ENCODE results near the gene ACACA. TPM values are rescaled to one million over a fixed set of nuclear protein-coding genes. Genes with fewer than 3 reads are reported as not detected.

The ACACA gene
- total RNA-seq, 1 donor from 2014 or later = 44.8 TPM

- FAIRE-seq (no peak), DNase-seq (ENCODE audit: low read depth) (no peak)
- Histone ChIP-seq H3K27me3 (ENCODE audit: control insufficient read depth, insufficient read depth, low read length) (no peaks in the 10 kb centered on the region), H3K4me3 (ENCODE audit: low read depth, low read length) (no peak overlapping the region), H3K36me3 (ENCODE audit: control insufficient read depth, insufficient read depth, low read length) (peaks cover 9% of the 10 kb centered on the region)
- TF ChIP-seq, protein P1, sequence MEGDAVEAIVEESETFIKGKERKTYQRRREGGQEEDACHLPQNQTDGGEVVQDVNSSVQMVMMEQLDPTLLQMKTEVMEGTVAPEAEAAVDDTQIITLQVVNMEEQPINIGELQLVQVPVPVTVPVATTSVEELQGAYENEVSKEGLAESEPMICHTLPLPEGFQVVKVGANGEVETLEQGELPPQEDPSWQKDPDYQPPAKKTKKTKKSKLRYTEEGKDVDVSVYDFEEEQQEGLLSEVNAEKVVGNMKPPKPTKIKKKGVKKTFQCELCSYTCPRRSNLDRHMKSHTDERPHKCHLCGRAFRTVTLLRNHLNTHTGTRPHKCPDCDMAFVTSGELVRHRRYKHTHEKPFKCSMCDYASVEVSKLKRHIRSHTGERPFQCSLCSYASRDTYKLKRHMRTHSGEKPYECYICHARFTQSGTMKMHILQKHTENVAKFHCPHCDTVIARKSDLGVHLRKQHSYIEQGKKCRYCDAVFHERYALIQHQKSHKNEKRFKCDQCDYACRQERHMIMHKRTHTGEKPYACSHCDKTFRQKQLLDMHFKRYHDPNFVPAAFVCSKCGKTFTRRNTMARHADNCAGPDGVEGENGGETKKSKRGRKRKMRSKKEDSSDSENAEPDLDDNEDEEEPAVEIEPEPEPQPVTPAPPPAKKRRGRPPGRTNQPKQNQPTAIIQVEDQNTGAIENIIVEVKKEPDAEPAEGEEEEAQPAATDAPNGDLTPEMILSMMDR (IDR thresholded peaks at IDR 0.05; ENCODE audit: insufficient read depth, low read length, severe bottlenecking) = no peak
Observed at GRCh38 chr17:37052450-37052849, 354.2 kb downstream of the ACACA start.

GRCh38 chr17:37051833-37052232 is 354.8 kb downstream of the ACACA start:
- TF ChIP-seq, protein P1 (IDR thresholded peaks at IDR 0.05; ENCODE audit: insufficient read depth, low read length, severe bottlenecking) = no peak
- no peak for FAIRE-seq
- peaks cover 9% of the 10 kb centered on the region for H3K36me3 ChIP-seq (ENCODE audit: control insufficient read depth, insufficient read depth, low read length)
- H3K27me3 ChIP-seq (ENCODE audit: control insufficient read depth, insufficient read depth, low read length) = no peaks in the 10 kb centered on the region
- H3K4me3 ChIP-seq (ENCODE audit: low read depth, low read length) = no peak overlapping the region
- no peak for DNase-seq (ENCODE audit: low read depth)

DNA sequence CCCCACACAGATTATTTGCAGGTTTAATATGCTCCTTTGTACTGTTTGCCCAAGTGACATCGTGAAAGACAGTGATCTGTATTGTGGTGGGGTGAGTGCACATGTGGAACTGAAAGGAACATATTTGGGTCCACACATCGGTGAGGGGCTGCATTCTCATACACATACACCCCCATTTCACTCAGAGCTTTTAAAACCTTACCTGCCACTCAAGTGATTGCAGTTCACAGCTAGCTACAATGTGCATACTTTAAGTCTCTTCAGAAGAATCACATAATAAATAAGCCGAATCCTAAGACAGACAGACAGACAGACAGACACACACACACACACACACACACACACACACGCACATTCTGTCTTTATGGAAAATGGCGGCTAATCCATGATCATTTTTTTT is 355.3 kb downstream of the ACACA start:
- Histone ChIP-seq H3K27me3 (ENCODE audit: control insufficient read depth, insufficient read depth, low read length) (no peaks in the 10 kb centered on the region), H3K4me3 (ENCODE audit: low read depth, low read length) (no peak overlapping the region), H3K36me3 (ENCODE audit: control insufficient read depth, insufficient read depth, low read length) (peaks cover 6% of the 10 kb centered on the region)
- FAIRE-seq (no peak), DNase-seq (ENCODE audit: low read depth) (no peak)
- TF ChIP-seq, protein P1 (IDR thresholded peaks at IDR 0.05; ENCODE audit: insufficient read depth, low read length, severe bottlenecking) = no peak

DNA sequence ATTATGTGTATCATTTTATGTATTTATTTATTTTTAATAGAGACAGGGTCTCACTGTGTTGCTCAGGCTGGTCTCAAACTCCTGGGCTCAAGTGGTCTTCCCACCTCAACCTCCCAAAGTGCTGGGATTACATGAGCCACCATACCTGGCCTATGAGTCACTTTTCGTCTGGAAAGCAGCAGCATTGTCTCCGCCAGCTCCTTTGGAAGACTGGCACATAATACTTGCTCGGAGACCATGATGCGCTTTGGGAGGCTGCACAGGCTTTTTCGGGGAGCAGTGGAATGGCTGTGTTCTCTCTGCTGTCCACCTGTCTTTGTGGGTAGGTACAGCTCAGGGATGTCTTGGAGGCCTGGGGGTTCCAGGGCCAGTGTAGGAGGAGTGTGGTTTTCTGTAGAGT is 355.7 kb downstream of the ACACA start:
- TF ChIP-seq, protein P1 (IDR thresholded peaks at IDR 0.05; ENCODE audit: insufficient read depth, low read length, severe bottlenecking) = no peak
- Histone ChIP-seq H3K4me3 (ENCODE audit: low read depth, low read length) (no peak overlapping the region), H3K27me3 (ENCODE audit: control insufficient read depth, insufficient read depth, low read length) (no peaks in the 10 kb centered on the region), H3K36me3 (ENCODE audit: control insufficient read depth, insufficient read depth, low read length) (peaks cover 6% of the 10 kb centered on the region)
- DNase-seq (ENCODE audit: low read depth) (peak; percentile 37), FAIRE-seq (no peak)

DNA sequence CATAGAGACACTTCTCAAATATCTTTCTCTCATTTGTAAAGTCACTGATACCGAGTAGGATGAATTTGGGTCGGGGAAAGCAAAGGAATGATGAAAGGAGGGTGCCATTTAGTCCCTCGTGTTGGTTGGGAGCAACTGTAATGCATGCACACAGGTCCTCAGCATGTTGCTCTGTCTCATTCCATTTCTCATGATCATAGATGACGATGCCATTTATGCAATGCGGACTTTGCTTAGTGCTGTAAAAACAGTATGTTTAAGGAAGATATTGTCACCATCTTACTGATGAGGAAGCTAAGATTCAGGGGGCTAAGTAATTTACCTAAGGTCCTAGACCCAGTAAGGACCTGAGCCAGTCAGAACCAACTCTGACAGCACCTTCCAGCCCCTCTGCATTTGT is 357.8 kb downstream of the ACACA start:
- H3K36me3 ChIP-seq (ENCODE audit: control insufficient read depth, insufficient read depth, low read length) = peaks cover 8% of the 10 kb centered on the region
- TF ChIP-seq, protein P1 (IDR thresholded peaks at IDR 0.05; ENCODE audit: insufficient read depth, low read length, severe bottlenecking) = no peak
- FAIRE-seq (no peak), DNase-seq (ENCODE audit: low read depth) (no peak)
- no peak overlapping the region for H3K4me3 ChIP-seq (ENCODE audit: low read depth, low read length)
- no peaks in the 10 kb centered on the region for H3K27me3 ChIP-seq (ENCODE audit: control insufficient read depth, insufficient read depth, low read length)

GRCh38 chr17:37047631-37048104 is 359.0 kb downstream of the ACACA start:
- DNase-seq (ENCODE audit: low read depth) (peak; percentile 64), FAIRE-seq (no peak)
- H3K36me3 ChIP-seq (ENCODE audit: control insufficient read depth, insufficient read depth, low read length) = peaks cover 8% of the 10 kb centered on the region
- H3K4me3 ChIP-seq (ENCODE audit: low read depth, low read length) = no peak overlapping the region
- no peaks in the 10 kb centered on the region for H3K27me3 ChIP-seq (ENCODE audit: control insufficient read depth, insufficient read depth, low read length)
- TF ChIP-seq, protein P1 (IDR thresholded peaks at IDR 0.05; ENCODE audit: insufficient read depth, low read length, severe bottlenecking) = peak; percentile 91

Data from bronchial epithelial cell (primary cell).